SK-N-SH (cell line): ENCODE measurements around the gene MRI1.

ENCODE experiments used
- CTCF ChIP-seq: fragments of 200-600 bp; sonication (generic); IDR thresholded peaks from 2 replicates; pipeline ENCODE4 v1.6.1; 2017; ENCODE audit warnings: antibody characterized with exemption, mild to moderate bottlenecking, moderate library complexity
- EP300 ChIP-seq, 2 experiments: IDR thresholded peaks; 2 replicates each; pipeline versions ENCODE4 v1.4.0 to v1.6.1; 2012; ENCODE audit warnings: borderline replicate concordance in 1 of 2, low read depth in 1 of 2, low read length in 1 of 2
- EZH2phosphoT487 ChIP-seq: fragments of 200-600 bp; sonication (generic); IDR thresholded peaks from 2 replicates; pipeline ENCODE4 v1.6.1; 2017; ENCODE audit warnings: low read depth, mixed run types, mild to moderate bottlenecking, antibody characterized with exemption, moderate library complexity, borderline replicate concordance
- JUND ChIP-seq: IDR thresholded peaks from 2 replicates; pipeline ENCODE4 v1.4.0; 2012
- MXI1 ChIP-seq: IDR thresholded peaks from 2 replicates; pipeline ENCODE4 v1.6.1; 2012; ENCODE audit warnings: mild to moderate bottlenecking, low read depth, low read length, improper control_type of control experiment
- POLR2AphosphoS5 ChIP-seq: IDR thresholded peaks from 2 replicates; pipeline ENCODE4 v1.6.1; 2012; ENCODE audit warnings: low read depth, low read length
- RXRA ChIP-seq: IDR thresholded peaks from 2 replicates; pipeline ENCODE4 v1.4.0; 2012; ENCODE audit warnings: low read depth, mild to moderate bottlenecking, borderline replicate concordance
- SMC3 ChIP-seq: IDR thresholded peaks from 2 replicates; pipeline ENCODE4 v1.6.1; 2012; ENCODE audit warnings: low read depth, low read length, improper control_type of control experiment

DNA sequence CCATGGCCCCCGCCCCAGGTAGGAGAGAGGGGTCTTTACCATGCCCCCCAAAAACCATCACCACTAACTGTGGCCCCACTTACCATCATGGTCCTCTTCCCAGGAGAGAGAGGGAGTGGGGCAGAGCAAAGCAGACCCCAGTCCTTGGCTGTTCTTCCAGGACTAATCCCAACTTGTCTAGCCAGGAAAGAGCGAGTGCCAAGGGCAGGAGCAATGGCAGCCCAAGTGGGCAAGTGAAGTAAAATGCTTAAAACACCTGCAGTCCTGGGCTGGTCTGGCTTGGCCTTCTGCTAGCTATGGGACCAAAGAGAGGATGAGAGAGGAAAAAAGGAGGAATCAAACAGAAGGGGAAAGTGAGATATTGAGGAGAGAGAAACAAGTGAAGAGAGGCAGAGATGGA is 48.8 kb downstream of the MRI1 start:
- TF ChIP-seq SMC3: no peak
- TF ChIP-seq CTCF: no peak
- no peak for TF ChIP-seq RXRA
- no peak for TF ChIP-seq MXI1
- no peak for TF ChIP-seq EZH2phosphoT487
- no peak for TF ChIP-seq EP300 (IDR thresholded peaks at IDR 0.05; ENCODE audit: borderline replicate concordance in 1 of 2, low read depth in 1 of 2, low read length in 1 of 2)
- no peak for TF ChIP-seq JUND
- no peak for TF ChIP-seq POLR2AphosphoS5
